GM18511 (cell line): ENCODE measurements around the gene CHST11.

ENCODE experiments used
- ATAC-seq: cut with Tn5 transposase; IDR thresholded peaks from one replicate; pipeline ENCODE4 v1.9.1; 2021; ENCODE audit warnings: mild to moderate bottlenecking, moderate library complexity; ENCODE audit not compliant: unreplicated experiment

Gene CHST11

DNA sequence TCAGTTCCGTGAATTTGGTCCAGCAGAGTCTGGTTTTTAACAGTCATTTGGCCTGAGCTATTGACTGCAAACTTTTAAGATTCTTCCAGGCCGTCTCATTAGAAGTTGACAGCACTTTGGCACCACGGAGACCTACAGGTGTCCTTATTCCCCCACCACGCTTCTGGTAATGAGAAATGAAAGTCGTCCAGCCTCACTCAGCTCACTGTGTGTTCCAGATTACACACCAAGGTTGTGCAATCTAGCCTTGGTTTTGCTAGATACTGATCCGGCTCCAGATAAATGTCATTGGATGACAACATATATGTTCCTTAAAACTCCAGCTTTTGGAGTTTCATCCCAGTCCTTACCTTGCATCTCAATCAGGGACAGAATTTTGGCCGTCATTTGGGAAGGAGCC, 210.4 kb downstream of the CHST11 start:
- ATAC-seq: no peak

DNA sequence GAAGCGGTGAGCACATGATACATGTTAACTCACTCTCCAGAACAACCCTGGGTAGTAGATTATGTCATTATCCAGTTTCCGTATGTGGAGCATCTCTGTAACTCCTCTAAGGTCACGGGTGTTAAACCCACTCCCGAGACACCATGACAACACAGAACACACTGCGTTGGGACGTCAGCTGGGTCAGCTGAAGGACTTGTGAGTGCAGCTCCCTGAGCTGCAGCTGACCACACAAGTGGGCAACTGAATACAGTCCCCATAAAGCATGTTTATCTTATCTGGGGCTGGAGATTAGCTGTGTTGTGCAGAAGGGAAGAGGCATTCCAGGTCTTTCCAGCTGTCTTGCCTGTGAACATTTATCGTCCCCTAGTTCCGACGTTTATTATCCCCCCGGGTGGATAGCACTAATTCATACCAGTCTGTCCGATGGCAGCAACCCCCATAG, 211.5 kb downstream of the CHST11 start:
- no peak for ATAC-seq

DNA sequence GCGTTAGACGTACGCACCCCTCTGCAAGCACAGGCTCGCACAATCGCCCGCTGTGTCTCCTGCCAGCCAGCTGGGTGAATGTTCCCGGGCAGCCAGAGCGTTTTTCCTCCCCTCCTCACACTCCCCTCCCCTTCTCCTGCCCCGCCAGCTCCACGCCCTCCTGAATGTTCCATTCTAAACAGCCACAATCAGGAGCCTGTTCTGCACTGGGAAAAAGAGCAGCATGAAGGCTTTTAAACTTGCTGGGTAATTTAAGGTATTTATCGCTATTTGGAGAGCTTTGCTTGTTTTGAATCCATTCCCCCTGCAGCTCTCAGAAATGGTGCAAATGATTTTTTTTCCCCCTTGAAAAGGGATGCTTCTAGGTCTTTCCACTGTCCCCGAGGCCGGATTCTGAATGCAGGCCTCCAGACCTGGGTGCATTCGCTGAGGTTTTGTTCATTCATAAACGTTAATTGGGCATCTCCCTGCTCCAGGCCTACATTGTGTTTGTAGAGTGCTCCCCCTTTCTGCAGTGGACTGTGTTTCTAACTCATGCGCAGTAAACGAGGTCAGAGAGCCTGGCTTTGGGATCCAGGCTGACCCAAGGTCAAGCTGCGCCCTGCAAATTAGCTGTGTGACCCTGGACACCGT, 212.5 kb downstream of the CHST11 start:
- ATAC-seq: no peak

DNA sequence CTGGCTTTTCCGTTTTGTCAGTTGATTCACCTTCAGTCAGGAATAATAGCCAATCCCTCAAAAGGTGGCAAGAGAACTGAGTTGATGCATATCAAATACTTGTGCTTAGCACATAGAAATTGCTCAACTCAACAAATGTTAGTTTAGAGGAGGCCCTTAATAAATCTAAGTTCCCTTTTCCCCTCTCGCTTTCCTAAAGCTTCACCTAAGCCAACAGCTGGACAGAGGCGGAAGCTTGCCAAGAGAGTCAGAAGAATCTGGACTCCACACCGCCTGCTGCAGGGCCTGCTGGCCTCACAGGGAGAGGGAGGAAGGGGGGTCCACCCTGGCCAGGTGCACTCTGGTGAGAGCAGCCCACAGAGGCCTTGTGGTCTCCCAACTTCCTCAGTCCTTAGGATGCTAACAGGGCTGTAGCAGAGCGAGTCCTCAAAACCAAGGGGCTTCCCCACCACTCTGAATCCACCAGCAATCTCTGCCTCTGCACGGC, 213.1 kb downstream of the CHST11 start:
- peak; percentile 58 for ATAC-seq

DNA sequence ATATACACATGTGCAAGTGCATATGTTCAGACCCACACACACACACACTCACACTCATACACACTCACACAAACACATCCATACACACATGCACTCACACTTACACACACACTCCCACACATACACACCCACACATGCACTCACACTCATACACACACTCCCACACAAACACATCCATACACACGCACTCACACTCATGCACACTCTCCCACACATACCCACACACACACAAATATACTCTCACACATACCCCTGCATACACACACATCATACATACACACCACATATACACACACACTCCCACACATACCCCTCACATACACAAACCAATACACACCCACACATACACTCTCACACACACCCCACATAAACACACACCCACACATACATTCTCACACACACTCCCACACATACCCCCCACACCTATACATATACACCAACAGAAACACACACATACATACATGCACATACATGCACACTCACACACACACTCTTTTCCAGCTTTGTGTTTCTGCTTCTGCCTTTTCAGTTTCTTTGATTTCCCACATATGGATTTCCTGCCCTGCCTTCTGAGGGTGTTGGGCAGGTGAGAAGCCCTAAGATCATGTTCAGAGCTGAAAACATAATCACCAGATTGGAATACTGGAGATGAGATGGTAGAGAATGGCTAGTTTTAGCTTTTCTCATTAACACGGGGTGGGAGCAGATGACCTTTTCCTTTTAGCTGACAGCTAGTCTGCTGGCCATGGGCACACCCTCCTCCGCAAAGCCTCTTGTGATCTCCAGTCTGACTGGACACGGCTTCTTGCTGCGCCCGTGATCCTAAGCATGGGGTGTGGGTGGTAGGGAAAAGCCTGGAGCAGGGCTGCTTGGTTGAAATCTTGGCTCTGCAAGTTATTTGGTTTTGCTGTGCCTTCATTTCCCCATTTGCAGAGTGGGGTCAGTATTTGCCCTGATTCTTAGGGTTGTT, 214.0 kb downstream of the CHST11 start:
- ATAC-seq: no peak

DNA sequence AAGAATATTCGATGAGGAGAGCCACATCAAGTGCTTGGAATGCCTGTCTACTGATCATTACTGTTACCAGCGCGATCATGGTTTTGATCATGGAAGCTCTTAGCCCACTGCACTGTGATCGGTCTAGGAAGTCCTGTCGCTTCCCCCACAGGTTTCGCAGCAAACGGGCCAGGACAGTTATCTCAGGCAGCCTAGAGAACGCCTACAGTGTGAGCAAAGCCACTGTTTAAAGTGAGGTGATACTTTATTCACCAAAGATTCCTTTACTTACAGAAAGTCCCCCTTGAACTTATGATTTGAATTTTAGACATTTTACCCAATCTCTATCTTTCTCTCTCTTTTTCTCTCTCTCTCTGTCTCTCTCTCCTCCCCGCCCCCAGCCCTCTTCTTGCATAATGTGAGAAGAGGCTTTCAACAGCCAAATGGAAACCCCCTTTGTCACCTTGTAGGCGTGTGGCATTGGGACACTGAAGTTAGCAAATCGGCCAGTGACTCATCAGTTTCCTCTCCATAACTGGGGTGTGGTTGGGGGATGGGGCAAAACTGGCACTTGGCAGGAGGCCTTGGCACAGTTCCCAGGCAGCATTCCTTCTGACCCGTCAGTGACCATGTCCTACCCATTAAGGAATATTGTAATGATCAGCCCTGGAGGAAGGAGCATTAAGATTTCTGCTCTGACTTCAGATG, 214.8 kb downstream of the CHST11 start:
- peak; percentile 87 for ATAC-seq

- ATAC-seq: no peak
Observed at GRCh38 chr12:104672096-104672445, 215.3 kb downstream of the CHST11 start.

- ATAC-seq: no peak
Observed at GRCh38 chr12:104672501-104673265, 215.9 kb downstream of the CHST11 start.

- ATAC-seq: no peak
Observed at GRCh38 chr12:104673294-104673693, 216.5 kb downstream of the CHST11 start.

DNA sequence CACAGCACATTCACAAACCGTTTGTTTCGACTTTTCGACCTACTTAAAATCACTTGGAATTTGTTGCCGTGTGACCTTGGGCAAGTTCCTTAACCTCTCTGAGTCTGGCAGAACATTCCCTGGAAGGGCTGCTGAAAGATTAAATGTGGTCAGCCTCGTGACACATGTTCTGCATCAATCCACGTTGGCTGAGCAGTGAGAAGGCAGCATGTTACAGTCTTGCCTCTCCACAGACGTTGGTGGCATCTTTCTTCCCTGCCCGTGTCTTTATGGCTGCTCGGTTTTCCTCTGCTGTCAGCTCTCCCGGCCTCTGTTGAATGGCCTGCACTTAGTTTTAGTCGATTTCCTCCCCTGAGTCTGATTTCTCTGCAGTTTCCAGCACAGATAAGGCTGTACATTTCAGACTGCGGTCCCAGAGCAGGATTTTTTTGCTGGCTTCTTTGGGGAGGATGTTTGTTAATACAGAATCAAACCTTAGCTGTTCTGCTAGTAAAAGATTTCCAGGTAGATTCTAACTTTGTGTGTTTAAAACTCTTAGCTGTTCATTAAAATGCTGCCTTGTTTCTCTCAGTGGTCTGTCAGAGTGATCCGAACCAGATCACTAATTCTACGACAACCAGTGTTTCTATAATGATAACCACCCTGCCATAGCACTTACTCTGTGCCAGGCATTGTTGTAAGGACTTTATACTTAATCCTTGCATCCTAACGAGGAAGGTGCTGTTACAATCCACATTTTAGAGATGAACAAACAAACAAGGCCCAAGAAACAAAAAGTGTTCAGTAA, 217.1 kb downstream of the CHST11 start:
- ATAC-seq: no peak

GRCh38 chr12:104676636-104677035, 219.9 kb downstream of the CHST11 start:
- no peak for ATAC-seq

DNA sequence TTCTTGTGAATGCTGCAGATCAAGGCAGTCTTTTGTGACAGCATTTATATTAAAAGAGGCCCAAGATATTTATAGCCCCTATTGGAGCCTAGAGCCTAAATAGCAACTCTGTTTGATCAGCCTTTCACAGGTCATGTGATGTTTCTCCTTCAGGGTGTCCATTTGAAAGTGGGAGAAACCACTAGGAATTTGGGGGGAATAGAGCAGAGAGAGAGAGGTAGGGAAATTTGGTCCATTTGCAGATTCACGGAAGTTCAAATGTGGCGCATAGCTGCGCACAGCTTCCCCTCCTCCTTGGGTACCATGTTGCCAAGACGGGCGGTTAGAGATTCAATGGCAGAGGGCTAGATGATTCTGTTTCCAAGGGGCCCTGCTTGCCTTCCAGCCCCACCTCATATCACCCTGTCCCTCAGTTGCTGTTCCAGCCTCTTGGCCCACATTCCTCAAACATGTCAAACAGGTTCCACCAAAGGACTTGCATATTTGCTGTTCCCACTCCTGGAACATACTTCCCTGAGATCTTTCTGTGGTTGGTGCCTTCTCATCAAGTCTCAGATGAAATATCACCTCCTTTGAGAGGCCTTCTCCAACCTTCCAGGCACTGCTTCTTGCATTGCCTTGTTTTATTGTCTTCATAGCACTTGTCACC, 220.8 kb downstream of the CHST11 start:
- no peak for ATAC-seq

DNA sequence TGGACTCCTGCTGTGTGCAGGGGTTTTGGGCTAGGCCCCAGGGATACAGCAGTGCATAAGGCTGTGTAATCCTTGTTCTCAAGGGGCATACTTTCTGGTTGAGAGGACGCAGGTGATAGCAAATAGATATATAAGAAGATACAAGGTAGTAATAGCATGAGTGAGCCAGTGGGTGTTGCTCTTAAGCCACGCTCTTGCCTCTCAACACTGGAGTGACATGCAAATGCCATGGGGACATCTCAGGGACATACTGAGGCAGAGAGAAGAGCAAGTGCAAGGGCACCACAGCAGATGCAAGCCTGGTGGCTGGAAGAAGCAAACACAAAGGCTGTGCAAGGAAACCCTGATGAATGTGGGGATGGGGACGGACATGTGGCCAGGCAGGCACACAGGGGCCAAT, 223.3 kb downstream of the CHST11 start:
- ATAC-seq: no peak

- ATAC-seq: no peak
Observed at GRCh38 chr12:104680491-104680890, 223.7 kb downstream of the CHST11 start.

DNA sequence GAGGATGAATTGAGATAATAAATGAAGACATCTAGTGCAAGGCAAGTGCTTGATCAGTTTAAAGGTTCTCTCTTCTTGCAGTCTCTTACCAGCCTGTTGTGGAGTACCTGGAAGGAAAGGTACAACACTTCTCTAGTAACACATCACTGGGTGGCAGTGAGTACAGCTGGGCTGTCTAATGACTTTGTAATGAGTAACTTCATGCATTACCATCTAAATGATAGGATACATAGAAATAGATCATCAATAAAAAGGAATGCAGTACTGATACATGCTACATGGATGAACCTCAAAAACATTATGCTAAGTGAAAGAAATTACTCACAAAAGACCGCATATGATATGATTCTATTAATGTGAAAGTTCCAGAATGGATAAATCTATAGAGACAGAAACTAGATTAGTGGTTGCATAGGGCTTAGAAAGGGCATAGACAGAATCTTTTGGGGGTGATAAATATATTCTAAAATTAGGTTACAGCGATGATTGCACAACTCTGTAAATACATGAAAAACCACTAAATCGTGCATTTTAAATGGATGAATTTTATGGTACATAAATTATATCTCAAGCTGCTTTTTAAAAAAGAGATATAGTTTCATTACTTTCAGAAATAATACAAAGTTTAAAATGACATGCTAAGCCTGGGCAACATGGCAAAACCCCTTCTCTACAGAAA, 224.4 kb downstream of the CHST11 start:
- peak; percentile 35 for ATAC-seq

DNA sequence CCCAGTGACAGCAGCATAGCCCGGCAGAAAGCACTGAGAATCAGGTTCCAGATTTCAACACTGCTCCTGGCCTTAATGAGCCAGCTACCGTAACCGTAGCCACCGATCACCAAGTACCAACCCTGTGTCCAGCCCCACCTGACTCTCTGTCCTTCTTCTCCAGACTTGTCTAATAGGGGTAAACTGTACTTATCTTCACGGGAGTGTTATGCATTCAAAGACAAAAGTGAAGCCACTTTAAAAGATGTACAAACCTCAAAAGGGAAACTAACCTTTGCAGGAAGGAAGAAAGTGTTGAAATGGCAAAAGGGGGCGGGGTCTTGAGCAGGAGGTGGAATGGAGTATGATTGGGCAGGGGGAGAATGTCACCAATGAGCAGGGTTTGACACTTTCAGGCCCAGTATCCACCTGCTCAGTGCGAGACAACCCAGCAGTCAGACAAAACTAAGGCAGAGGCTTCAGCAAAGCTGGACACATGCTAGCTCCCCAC, 226.1 kb downstream of the CHST11 start:
- peak; percentile 75 for ATAC-seq

DNA sequence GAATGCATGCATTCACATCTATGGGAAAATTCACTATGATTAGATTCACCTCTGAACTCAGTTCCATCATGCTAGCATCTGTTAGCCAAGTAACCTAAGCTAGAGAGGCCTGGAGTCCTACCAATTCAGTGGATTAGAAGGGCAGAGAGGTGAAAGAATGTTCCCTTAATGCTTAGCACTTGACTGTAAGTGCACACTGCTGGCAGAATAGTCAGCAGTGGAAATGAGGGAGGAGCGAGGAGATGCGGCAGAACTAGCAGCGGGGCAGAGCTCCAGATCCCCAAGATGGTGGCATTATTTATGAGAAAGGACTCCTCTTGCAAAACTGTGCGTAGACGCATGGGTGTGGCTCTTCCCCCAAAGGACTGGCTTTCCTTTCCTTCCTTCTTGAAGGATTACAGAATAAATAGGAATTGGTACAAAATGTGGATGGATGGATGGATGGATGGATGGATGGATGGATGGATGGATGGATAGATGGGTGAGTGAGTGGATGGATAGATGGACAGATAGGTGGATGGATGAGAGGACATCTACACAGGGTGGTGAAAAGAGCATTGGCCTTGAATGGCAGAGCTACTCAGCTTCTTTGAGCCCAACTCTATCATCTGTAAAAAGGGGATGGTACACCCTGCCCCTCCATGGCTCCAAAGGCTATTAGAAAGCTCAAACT, 227.2 kb downstream of the CHST11 start:
- no peak for ATAC-seq

DNA sequence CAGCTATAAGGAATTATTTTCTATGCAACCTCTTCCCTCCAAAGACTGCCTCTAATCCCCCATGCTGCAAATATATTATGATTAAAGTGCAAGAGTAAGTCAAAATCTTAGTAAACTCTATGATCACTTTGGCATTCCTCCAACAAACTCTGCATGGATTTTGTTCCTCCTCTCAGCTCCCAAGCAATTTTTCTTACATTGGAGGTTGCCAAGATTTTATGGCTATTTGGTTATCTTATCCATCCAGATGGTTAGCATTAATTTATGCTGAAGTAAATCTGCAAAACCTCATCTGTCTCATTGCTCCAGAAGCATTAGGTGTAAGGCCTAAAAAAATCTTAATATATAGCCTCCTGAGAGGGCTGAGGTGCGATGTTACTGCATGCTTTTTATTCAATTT, 228.1 kb downstream of the CHST11 start:
- ATAC-seq: no peak
